ENCODE data around the gene C17orf58. TPM values are rescaled to one million over a fixed set of nuclear protein-coding genes. Genes with fewer than 3 reads are reported as not detected.
"Not testable (repeated sequence)": the region's sequence is repeated elsewhere in the genome, so short reads cannot be mapped to it uniquely, and the experiment has no call there.

C17orf58 gene
- total and polyA plus RNA-seq, 9 donors: 14.0 to 22.9 (median 16.0) TPM

- H3K36me3 ChIP-seq (ENCODE audit: control insufficient read depth, insufficient read depth, low read length): peaks cover 28% of the 10 kb centered on the region
- H3K9me3 ChIP-seq (replicated peaks; ENCODE audit: control insufficient read depth, low read depth, low read length): no peaks in the 10 kb centered on the region
- no peak for DNase-seq
- no peaks in the 10 kb centered on the region for H3K27me3 ChIP-seq (ENCODE audit: control insufficient read depth, insufficient read depth, low read length)
- no peak overlapping the region for H3K4me3 ChIP-seq (ENCODE audit: low read length)
- H3K4me1 ChIP-seq (ENCODE audit: control insufficient read depth, insufficient read depth, low read length): no peaks in the 10 kb centered on the region
- 91% methylated on average over 5 of the region's 7 CpGs for WGBS (ENCODE audit: insufficient coverage)
- H3K27ac ChIP-seq (ENCODE audit: low read length): no peak overlapping the region
These were observed 25.5 kb downstream of the C17orf58 start for GRCh38 chr17:67970783-67971182.

- WGBS (ENCODE audit: insufficient coverage): no CpG with 5 or more reads among the region's 1 CpG
These were observed 33.1 kb downstream of the C17orf58 start for GRCh38 chr17:67963145-67963572.

GRCh38 chr17:67962156-67962555, 34.1 kb downstream of the C17orf58 start:
- not testable (repeated sequence) for DNase-seq; H3K9me3 ChIP-seq (replicated peaks; ENCODE audit: control insufficient read depth, low read depth, low read length); H3K4me3 ChIP-seq (ENCODE audit: low read length); H3K27me3 ChIP-seq (ENCODE audit: control insufficient read depth, insufficient read depth, low read length); H3K4me1 ChIP-seq (ENCODE audit: control insufficient read depth, insufficient read depth, low read length); H3K27ac ChIP-seq (ENCODE audit: low read length)
- 86% methylated on average over 1 of the region's 2 CpGs for WGBS (ENCODE audit: insufficient coverage)
- H3K36me3 ChIP-seq (ENCODE audit: control insufficient read depth, insufficient read depth, low read length): peaks cover 51% of the 10 kb centered on the region

More at GRCh38 chr17:67963145-67963572, 33.1 kb downstream of the C17orf58 start:
- H3K36me3 ChIP-seq (ENCODE audit: control insufficient read depth, insufficient read depth, low read length): peaks cover 48% of the 10 kb centered on the region
- not testable (repeated sequence) for H3K4me1 ChIP-seq (ENCODE audit: control insufficient read depth, insufficient read depth, low read length); H3K4me3 ChIP-seq (ENCODE audit: low read length); H3K27ac ChIP-seq (ENCODE audit: low read length); H3K9me3 ChIP-seq (replicated peaks; ENCODE audit: control insufficient read depth, low read depth, low read length); H3K27me3 ChIP-seq (ENCODE audit: control insufficient read depth, insufficient read depth, low read length)
- DNase-seq: peak; percentile 61

DNA sequence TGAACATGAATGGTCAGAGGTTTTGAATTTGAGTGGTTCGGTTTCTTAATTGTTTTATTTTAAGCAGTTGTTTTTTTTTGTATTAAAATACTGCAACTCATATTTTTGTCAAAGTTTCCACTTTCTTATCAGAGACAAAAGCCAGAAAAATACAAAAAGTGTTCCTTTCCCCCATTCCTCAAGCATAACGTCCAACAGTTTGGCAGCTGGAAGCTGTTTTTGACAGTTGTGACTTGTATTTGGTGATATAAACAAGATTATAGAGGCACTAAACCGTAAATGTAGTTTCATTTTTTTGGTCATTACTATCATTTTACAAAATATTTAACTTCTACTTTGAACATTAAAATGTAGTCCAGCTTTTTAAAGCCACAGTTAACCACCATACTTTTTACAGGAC, 36.0 kb downstream of the C17orf58 start:
- not testable (repeated sequence) for H3K4me3 ChIP-seq (ENCODE audit: low read length); H3K27me3 ChIP-seq (ENCODE audit: control insufficient read depth, insufficient read depth, low read length); DNase-seq; H3K9me3 ChIP-seq (replicated peaks; ENCODE audit: control insufficient read depth, low read depth, low read length); H3K27ac ChIP-seq (ENCODE audit: low read length); H3K4me1 ChIP-seq (ENCODE audit: control insufficient read depth, insufficient read depth, low read length)
- peaks cover 37% of the 10 kb centered on the region for H3K36me3 ChIP-seq (ENCODE audit: control insufficient read depth, insufficient read depth, low read length)
- WGBS (ENCODE audit: insufficient coverage): no CpG with 5 or more reads among the region's 3 CpGs

DNA sequence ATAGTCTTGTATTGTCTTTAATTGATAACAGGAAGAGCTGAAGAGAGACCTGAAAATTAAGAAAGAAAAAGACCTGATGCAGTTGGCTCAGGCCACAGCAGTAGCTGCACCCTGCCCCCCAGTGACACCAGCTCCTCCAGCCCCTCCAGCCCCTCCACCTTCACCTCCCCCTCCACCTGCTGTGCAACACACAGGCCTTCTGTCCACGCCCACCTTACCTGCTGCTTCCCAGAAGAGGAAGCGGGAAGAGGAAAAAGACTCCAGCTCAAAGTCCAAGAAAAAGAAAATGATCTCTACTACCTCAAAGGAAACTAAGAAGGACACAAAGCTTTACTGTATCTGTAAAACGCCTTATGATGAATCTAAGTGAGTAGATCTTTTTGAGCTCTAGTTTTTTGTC, 36.8 kb downstream of the C17orf58 start:
- Histone ChIP-seq H3K36me3 (ENCODE audit: control insufficient read depth, insufficient read depth, low read length) (peaks cover 33% of the 10 kb centered on the region), H3K27me3 (ENCODE audit: control insufficient read depth, insufficient read depth, low read length) (no peaks in the 10 kb centered on the region), H3K27ac (ENCODE audit: low read length) (no peak overlapping the region), H3K9me3 (replicated peaks; ENCODE audit: control insufficient read depth, low read depth, low read length) (no peaks in the 10 kb centered on the region), H3K4me1 (ENCODE audit: control insufficient read depth, insufficient read depth, low read length) (no peaks in the 10 kb centered on the region), H3K4me3 (ENCODE audit: low read length) (no peak overlapping the region)
- no CpG with 5 or more reads among the region's 3 CpGs for WGBS (ENCODE audit: insufficient coverage)
- DNase-seq: no peak

- no CpG with 5 or more reads among the region's 2 CpGs for WGBS (ENCODE audit: insufficient coverage)
- no peaks in the 10 kb centered on the region for H3K4me1 ChIP-seq (ENCODE audit: control insufficient read depth, insufficient read depth, low read length)
These were observed 45.3 kb downstream of the C17orf58 start for GRCh38 chr17:67950945-67951344.

GRCh38 chr17:67947325-67947813, 48.9 kb downstream of the C17orf58 start:
- Histone ChIP-seq H3K27me3 (ENCODE audit: control insufficient read depth, insufficient read depth, low read length) (no peaks in the 10 kb centered on the region), H3K4me1 (ENCODE audit: control insufficient read depth, insufficient read depth, low read length) (no peaks in the 10 kb centered on the region), H3K4me3 (ENCODE audit: low read length) (no peak overlapping the region), H3K9me3 (replicated peaks; ENCODE audit: control insufficient read depth, low read depth, low read length) (no peaks in the 10 kb centered on the region), H3K27ac (ENCODE audit: low read length) (no peak overlapping the region), H3K36me3 (ENCODE audit: control insufficient read depth, insufficient read depth, low read length) (peaks cover 74% of the 10 kb centered on the region)
- WGBS (ENCODE audit: insufficient coverage): no CpG with 5 or more reads among the region's 5 CpGs
- no peak for DNase-seq

More at GRCh38 chr17:67950945-67951344, 45.3 kb downstream of the C17orf58 start:
- Histone ChIP-seq H3K9me3 (replicated peaks; ENCODE audit: control insufficient read depth, low read depth, low read length) (no peaks in the 10 kb centered on the region), H3K27me3 (ENCODE audit: control insufficient read depth, insufficient read depth, low read length) (no peaks in the 10 kb centered on the region), H3K4me3 (ENCODE audit: low read length) (no peak overlapping the region), H3K27ac (ENCODE audit: low read length) (no peak overlapping the region), H3K36me3 (ENCODE audit: control insufficient read depth, insufficient read depth, low read length) (peaks cover 67% of the 10 kb centered on the region)
- DNase-seq: no peak

- H3K27ac ChIP-seq (ENCODE audit: low read length): no peak overlapping the region
- no peak for DNase-seq
- H3K4me3 ChIP-seq (ENCODE audit: low read length): no peak overlapping the region
- no peaks in the 10 kb centered on the region for H3K27me3 ChIP-seq (ENCODE audit: control insufficient read depth, insufficient read depth, low read length)
- H3K9me3 ChIP-seq (replicated peaks; ENCODE audit: control insufficient read depth, low read depth, low read length): no peaks in the 10 kb centered on the region
- H3K4me1 ChIP-seq (ENCODE audit: control insufficient read depth, insufficient read depth, low read length): no peaks in the 10 kb centered on the region
- H3K36me3 ChIP-seq (ENCODE audit: control insufficient read depth, insufficient read depth, low read length): peaks cover 72% of the 10 kb centered on the region
These were observed 49.8 kb downstream of the C17orf58 start for GRCh38 chr17:67946513-67946912.

- H3K9me3 ChIP-seq (replicated peaks; ENCODE audit: control insufficient read depth, low read depth, low read length): no peaks in the 10 kb centered on the region
- no peaks in the 10 kb centered on the region for H3K27me3 ChIP-seq (ENCODE audit: control insufficient read depth, insufficient read depth, low read length)
- no peaks in the 10 kb centered on the region for H3K4me1 ChIP-seq (ENCODE audit: control insufficient read depth, insufficient read depth, low read length)
- 100% methylated on average over 1 of the region's 5 CpGs for WGBS (ENCODE audit: insufficient coverage)
- no peak for DNase-seq
- peaks cover 65% of the 10 kb centered on the region for H3K36me3 ChIP-seq (ENCODE audit: control insufficient read depth, insufficient read depth, low read length)
- no peak overlapping the region for H3K4me3 ChIP-seq (ENCODE audit: low read length)
- H3K27ac ChIP-seq (ENCODE audit: low read length): no peak overlapping the region
These were observed 52.2 kb downstream of the C17orf58 start for GRCh38 chr17:67944035-67944434.

DNA sequence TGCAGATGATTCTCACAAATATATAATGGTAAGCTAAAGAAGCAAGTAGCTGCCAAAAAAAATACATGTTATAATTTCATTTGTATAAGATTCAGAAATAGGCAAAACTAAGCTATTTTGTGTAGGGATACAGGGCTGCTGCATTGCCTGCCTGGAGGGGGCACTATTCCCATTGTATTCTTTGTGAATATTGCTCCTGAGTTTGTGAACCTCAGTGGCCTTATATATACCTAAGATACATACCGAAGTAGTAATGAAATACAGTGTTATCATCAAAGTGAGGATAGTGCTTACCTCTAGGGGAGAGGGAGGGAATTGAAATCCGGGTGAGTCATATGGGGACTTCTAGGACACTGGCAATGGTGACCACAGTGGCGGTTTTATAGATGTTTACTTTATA, 53.5 kb downstream of the C17orf58 start:
- DNase-seq: no peak
- Histone ChIP-seq H3K4me1 (ENCODE audit: control insufficient read depth, insufficient read depth, low read length) (no peaks in the 10 kb centered on the region), H3K4me3 (ENCODE audit: low read length) (no peak overlapping the region), H3K9me3 (replicated peaks; ENCODE audit: control insufficient read depth, low read depth, low read length) (no peaks in the 10 kb centered on the region), H3K27me3 (ENCODE audit: control insufficient read depth, insufficient read depth, low read length) (no peaks in the 10 kb centered on the region), H3K27ac (ENCODE audit: low read length) (no peak overlapping the region), H3K36me3 (ENCODE audit: control insufficient read depth, insufficient read depth, low read length) (peaks cover 53% of the 10 kb centered on the region)
- no CpG with 5 or more reads among the region's 3 CpGs for whole genome bisulfite sequencing (ENCODE audit: insufficient coverage)
